GM12891 (cell line): ENCODE results near the gene LRRC4.

Experiments
- DNase-seq: peaks from one replicate; pipeline ENCODE4 v3.0.0; 2011; ENCODE audit warnings: low spot score; ENCODE audit not compliant: insufficient read length
- FAIRE-seq: peaks from 2 replicates; lab custom pipeline; 2011; peaks lifted over from hg19 to GRCh38; lab: Jason Lieb, UNC
- PAX5 ChIP-seq: IDR thresholded peaks from 2 replicates; pipeline ENCODE4 v1.6.1; 2011; ENCODE audit warnings: low read length, moderate library complexity, mild to moderate bottlenecking; ENCODE audit not compliant: insufficient read depth, severe bottlenecking
- POLR2A ChIP-seq: IDR thresholded peaks from 2 replicates; pipeline ENCODE4 v1.6.1; 2011; ENCODE audit warnings: low read depth, low read length, control low read depth
- POLR2AphosphoS5 ChIP-seq: IDR thresholded peaks from 2 replicates; pipeline ENCODE4 v1.6.1; 2011; ENCODE audit warnings: low read depth, low read length, control low read depth
- POU2F2 ChIP-seq: IDR thresholded peaks from 2 replicates; pipeline ENCODE4 v1.6.1; 2011; ENCODE audit warnings: low read depth, mild to moderate bottlenecking, control low read depth, low read length, moderate library complexity
- SPI1 ChIP-seq: IDR thresholded peaks from 2 replicates; pipeline ENCODE4 v1.6.1; 2011; ENCODE audit warnings: low read depth, low read length, control low read depth
- TAF1 ChIP-seq: IDR thresholded peaks from 2 replicates; pipeline ENCODE4 v1.6.1; 2011; ENCODE audit warnings: low read depth, low read length, control low read depth

LRRC4 gene

DNA sequence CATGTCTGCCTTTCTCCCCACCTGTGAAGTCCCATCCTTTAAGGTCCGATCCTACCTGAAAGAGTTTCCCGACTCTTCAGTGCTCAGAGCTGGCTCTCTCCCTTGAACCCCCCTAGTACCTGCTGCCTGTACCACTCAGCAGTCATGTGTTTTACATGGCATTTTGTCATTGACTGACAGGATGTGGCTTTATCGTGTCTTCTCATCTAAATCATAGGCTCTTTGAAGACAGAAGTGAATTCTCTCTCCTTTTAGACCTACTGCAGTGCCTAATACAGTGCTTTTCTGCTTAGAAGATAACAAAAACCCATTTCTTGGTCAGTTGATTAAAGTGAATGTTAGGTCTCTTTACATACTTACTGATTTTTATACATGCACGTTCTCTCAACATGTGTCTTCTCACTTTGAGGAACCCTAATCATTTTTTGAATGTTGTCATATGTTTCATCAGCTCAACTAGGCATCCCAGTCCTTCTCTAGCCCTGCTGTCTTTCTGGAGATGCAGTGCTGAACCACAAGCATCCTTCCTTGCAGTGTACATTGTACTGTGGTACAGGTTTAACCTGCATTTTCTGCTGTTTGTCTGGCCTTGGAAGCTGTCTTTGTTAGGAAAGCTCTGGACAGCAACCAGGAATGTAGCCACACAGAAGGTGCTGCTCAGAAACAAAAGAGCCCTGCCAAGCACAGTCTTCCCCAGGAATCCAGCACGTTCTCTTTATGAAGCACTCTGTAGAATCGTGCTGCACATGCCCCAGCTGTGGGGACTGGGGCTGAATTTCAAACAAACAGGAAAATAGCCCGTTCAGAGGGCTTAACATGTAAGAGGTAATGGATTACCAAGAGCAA, 28.1 kb upstream of the LRRC4 start:
- TF ChIP-seq POLR2AphosphoS5 = no peak
- TF ChIP-seq SPI1 = no peak
- no peak for TF ChIP-seq TAF1
- TF ChIP-seq POU2F2 = no peak
- no peak for TF ChIP-seq PAX5
- no peak for TF ChIP-seq POLR2A
- FAIRE-seq (no peak), DNase-seq (no peak)

DNA sequence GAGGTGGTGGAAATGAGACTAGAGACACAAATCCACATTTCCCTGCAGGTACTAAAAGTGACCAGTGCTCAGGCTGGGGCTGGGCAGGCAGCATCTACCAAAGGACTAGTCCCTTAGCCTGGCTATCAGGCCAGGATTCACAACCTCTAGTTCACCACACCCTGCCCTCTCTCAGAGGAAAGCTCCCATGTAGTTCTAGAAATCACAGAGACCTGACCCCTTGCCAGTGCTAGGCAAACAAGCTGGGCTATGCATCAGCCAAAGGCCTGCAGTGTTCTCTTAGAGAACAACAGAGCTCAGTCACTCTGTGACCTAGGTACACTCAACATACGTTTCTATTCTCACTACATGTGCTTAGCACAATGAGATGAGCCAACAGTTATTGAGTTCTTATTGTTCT, 26.7 kb upstream of the LRRC4 start:
- DNase-seq (no peak), FAIRE-seq (no peak)
- TF ChIP-seq TAF1 = no peak
- no peak for TF ChIP-seq POLR2AphosphoS5
- no peak for TF ChIP-seq PAX5
- no peak for TF ChIP-seq POU2F2
- no peak for TF ChIP-seq SPI1
- no peak for TF ChIP-seq POLR2A

DNA sequence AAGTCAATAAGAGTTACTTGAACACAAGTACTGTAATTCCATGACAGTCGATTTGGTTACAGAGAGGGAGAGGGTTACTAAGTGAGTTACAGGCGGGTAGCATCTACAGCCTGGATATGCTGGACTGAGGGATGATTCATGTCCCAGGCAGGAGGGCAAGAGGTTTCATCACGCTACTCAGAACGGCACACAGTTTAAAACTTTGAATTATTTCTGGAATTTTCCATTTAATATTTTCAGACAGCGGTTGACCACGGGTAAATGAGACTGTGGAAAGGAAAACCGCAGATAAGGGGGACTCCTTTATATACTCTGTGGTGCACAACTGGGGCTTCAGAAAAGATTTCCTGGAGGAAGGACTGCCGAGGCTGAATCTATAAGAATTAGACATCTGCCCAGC, 25.7 kb upstream of the LRRC4 start:
- DNase-seq = no peak
- TF ChIP-seq SPI1 (no peak), POU2F2 (no peak)
- no peak for FAIRE-seq

DNA sequence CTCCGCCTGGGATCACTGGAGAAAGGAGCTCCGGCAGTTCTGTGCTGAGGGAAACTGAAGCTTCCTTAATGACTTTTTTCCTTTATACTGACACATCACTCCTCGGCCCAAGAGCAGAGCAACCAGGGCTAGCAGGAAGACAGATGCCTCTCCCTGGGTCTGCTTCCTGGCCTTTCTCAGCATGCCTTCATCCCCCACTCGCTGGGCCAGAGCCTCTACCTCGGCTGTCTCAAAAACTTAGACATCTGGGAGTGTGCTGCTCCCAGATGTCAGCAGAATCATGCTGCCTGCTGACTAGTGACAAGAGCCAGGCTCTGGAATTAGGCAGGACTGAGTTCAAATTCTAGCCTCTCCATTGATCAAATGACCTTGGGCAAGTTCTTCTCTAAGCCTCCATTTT, 24.4 kb upstream of the LRRC4 start:
- FAIRE-seq (no peak), DNase-seq (no peak)
- no peak for TF ChIP-seq TAF1
- no peak for TF ChIP-seq POLR2A
- no peak for TF ChIP-seq POU2F2
- no peak for TF ChIP-seq SPI1
- no peak for TF ChIP-seq PAX5
- TF ChIP-seq POLR2AphosphoS5 = no peak

DNA sequence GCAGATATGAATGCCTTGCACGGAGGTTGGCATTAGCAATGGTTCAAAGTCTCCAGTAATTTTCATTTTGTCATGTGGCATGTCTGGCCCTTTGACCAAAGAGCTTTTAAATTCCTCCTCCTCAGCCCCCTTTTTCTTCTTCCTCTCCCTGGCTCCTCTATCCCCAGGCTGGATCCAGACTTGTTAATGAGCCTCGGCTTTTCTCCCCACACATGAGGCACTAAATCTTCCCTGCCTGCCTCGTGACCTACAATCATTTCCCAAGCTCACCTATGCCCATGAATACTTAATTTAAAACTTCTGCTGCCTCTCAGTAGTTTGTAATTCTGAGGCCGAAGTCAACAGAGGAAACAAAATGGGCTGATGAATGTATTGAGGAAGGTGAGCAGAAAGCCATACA, 23.3 kb upstream of the LRRC4 start:
- TF ChIP-seq POU2F2 (no peak), PAX5 (no peak), POLR2AphosphoS5 (no peak), POLR2A (no peak), TAF1 (no peak), SPI1 (no peak)
- DNase-seq = no peak
- no peak for FAIRE-seq

DNA sequence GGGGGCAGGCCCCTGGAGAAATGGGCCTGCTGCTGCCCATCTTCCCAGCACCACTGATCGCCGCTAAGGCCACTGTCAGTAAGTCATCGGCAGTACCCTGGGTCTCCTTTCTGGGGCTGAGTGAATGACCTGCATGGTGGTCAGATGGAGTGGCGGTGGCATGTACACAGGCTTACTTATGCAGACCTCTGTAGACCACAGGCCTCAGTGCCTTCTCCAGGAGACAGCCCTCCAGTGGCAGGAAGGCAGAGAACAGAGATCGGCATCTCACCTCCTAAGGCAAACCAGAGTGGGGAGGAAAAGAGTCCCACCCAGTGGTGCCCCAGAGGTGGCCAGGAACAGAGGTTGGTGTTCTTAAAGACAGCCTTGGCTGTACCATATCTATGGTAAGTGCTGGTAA, 22.8 kb upstream of the LRRC4 start:
- DNase-seq (no peak), FAIRE-seq (no peak)
- TF ChIP-seq POU2F2 = no peak
- no peak for TF ChIP-seq POLR2AphosphoS5
- TF ChIP-seq SPI1 = no peak
- no peak for TF ChIP-seq POLR2A
- TF ChIP-seq TAF1 = no peak
- no peak for TF ChIP-seq PAX5

DNA sequence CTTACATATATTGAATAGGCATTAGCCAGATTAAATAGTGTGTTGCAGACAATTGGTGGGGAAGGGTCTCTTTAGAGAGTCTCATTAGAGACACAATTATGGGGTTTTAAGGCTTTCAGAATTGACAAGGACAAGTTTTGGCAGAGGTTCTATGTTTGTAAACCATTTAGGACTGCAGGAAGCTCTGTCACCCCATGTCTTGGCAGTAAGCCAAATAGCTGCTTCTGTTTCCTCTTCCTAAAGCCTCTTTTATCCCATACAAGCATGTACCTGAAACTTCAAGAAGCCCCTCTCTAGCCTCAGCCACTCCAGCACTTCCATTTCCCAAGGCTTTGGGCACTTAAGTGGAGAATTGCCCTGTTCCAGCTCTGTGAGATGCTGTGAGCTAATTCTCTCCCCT, 21.8 kb upstream of the LRRC4 start:
- TF ChIP-seq TAF1 = no peak
- TF ChIP-seq PAX5 = no peak
- TF ChIP-seq POLR2AphosphoS5 = no peak
- no peak for TF ChIP-seq SPI1
- TF ChIP-seq POLR2A = no peak
- TF ChIP-seq POU2F2 = no peak
- no peak for DNase-seq
- no peak for FAIRE-seq

DNA sequence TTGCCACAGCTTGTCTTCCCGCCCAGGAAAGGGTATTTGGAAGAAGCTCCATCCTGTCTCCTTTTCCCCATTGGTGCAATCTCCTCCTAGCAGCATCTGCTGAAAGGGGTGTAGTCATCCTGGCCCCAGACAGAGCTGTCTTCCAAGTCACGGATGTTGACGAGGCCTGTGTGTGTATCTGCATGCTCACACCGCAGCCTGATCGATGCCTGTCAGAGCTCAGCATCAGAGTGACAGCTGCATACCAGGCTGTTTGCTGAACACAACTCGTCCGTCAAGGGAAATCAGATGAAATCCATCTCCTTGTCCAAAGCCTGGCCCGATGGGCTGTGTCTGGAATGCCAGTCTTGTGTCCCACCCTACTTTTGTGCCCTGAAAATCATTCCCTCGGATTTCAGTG, 21.2 kb upstream of the LRRC4 start:
- no peak for TF ChIP-seq TAF1
- TF ChIP-seq PAX5 = no peak
- TF ChIP-seq POLR2AphosphoS5 = no peak
- DNase-seq = no peak
- no peak for FAIRE-seq

DNA sequence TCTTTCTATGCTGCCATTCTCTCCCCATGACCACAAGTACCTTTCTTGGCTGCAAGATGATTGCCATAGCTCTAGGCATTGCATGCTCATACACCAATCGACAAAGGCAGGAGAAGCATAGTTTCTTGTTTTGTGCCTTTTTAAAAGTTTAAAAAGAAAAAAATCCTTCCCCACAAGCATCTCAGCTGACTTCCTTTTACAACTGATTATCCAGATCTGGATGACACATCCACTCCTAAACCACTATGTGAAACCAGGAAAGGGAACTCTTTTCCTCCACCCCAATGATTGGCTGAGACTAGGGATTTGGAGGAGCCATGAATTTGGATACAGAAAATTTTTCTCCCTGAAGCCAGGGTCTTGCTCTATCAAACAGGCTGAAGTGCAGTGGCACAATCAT, 14.5 kb upstream of the LRRC4 start:
- FAIRE-seq = no peak
- DNase-seq = no peak
- TF ChIP-seq POLR2AphosphoS5 (no peak), PAX5 (no peak), TAF1 (no peak), POU2F2 (no peak)

DNA sequence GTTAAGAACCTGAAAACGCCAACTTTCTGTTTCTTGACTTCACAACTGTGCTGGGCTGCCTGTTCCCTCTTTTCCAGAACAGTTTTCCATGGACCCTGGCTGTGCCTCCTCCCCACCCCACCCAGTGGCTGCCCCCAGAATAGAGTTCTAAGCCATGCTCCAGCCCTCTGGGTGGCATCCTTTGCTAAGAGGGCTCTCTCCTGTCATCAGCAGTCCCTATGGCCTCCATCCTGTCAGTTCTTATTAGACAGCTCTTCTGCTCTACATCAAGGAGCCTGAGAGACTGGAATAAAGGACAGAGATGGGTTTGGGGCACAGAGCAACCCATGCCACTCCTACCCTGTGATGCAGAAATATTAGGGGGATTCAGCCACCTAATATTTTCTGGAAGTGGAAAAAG, 13.9 kb upstream of the LRRC4 start:
- no peak for FAIRE-seq
- no peak for DNase-seq

DNA sequence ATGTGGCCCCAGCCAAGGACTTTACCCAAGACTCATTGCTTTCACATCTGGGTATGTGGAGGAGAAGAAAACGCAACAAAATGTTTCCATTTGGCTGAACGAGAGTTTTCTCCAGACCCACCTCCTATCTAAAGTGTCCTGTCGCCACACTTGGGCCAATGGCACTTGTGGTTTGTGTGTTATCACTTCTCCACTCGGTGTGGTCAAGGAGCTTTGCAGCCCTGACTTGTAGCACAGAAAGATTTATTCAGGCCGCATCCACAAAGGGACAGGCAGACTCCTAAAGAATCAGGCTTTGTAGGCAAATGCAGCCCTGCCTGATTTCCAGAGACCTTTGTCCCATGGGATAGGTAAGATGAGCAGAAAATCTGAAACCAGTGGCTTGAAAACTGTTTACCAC, 12.8 kb upstream of the LRRC4 start:
- FAIRE-seq = no peak
- no peak for DNase-seq

More for the DNA sequence above, 13.9 kb upstream of the LRRC4 start:
- TF ChIP-seq TAF1 = no peak

DNA sequence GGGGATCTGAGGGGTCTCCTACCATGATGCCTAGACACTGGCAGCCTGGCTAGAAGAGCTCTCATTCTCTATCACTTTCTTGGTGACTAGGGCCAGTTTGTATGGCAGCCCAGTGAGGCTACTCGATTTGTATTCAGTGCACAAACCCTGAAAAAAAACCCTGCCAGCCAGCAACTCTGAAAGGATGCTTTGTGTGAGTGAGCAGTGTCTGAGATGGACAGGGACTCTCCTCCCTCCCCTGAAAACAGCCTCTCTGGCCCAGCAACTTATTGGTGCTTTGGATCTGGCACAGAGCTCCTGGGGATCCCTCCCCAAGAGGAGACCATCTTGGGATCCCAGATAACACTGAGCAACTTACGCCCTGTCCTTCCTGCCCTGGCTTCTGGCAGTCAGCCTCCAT, 10.8 kb upstream of the LRRC4 start:
- TF ChIP-seq PAX5 (no peak), POLR2A (no peak)
- FAIRE-seq = no peak

More for the DNA sequence above, 12.8 kb upstream of the LRRC4 start:
- no peak for TF ChIP-seq TAF1
- TF ChIP-seq POU2F2 = no peak
- no peak for TF ChIP-seq PAX5
- TF ChIP-seq POLR2A = no peak
- no peak for TF ChIP-seq POLR2AphosphoS5
- TF ChIP-seq SPI1 = no peak

More for the DNA sequence above, 10.8 kb upstream of the LRRC4 start:
- no peak for DNase-seq
